ENCODE measurements around the gene RPRD1B.
A peak's percentile ranks its signal among the peaks of the same experiment; 100 is the strongest.

Gene RPRD1B

GRCh38 chr20:38125157-38126056 is 91.9 kb downstream of the RPRD1B start:
- no peak for DNase-seq

GRCh38 chr20:38126146-38126921 is 92.8 kb downstream of the RPRD1B start:
- no peak for DNase-seq

GRCh38 chr20:38126932-38127621 is 93.5 kb downstream of the RPRD1B start:
- no peak for DNase-seq

GRCh38 chr20:38127920-38128528 is 94.5 kb downstream of the RPRD1B start:
- DNase-seq: no peak

GRCh38 chr20:38128691-38129090 is 95.1 kb downstream of the RPRD1B start:
- DNase-seq: no peak

- no peak for DNase-seq
Observed at GRCh38 chr20:38129248-38129865, 95.8 kb downstream of the RPRD1B start.

GRCh38 chr20:38129893-38130609 is 96.5 kb downstream of the RPRD1B start:
- DNase-seq: no peak

GRCh38 chr20:38130687-38131587 is 97.4 kb downstream of the RPRD1B start:
- DNase-seq: no peak

- DNase-seq: peak; percentile 18
Observed at GRCh38 chr20:38131588-38132121, 98.1 kb downstream of the RPRD1B start.

GRCh38 chr20:38132156-38132909 is 98.8 kb downstream of the RPRD1B start:
- no peak for DNase-seq

GRCh38 chr20:38132910-38133501 is 99.5 kb downstream of the RPRD1B start:
- no peak for DNase-seq

GRCh38 chr20:38133680-38134426 is 100.3 kb downstream of the RPRD1B start:
- DNase-seq: no peak

GRCh38 chr20:38134427-38135270 is 101.1 kb downstream of the RPRD1B start:
- DNase-seq: no peak

GRCh38 chr20:38135271-38135650 is 101.7 kb downstream of the RPRD1B start:
- no peak for DNase-seq

- no peak for DNase-seq
Observed at GRCh38 chr20:38135651-38136420, 102.3 kb downstream of the RPRD1B start.

- no peak for DNase-seq
Observed at GRCh38 chr20:38136421-38137245, 103.1 kb downstream of the RPRD1B start.
